Natural killer cell (primary cell): Measurements from ENCODE around the gene CREB1. TPM values are rescaled to one million over a fixed set of nuclear protein-coding genes. Genes with fewer than 3 reads are reported as not detected.
"Not testable (repeated sequence)": the region's sequence is repeated elsewhere in the genome, so short reads cannot be mapped to it uniquely, and the experiment has no call there.

Experiments
- ATAC-seq, 3 donors: fragments of 150-1000 bp in 2 of 3; fragments of 200-7000 bp in 1 of 3; cut with Tn5 transposase; 1 replicate in 1 of 3; 2 replicates in 2 of 3; pipeline ENCODE4 v1.10.0; 2021; ENCODE audit warnings: mild to moderate bottlenecking in 2 of 3, moderate library complexity in 2 of 3
- DNase-seq, 2 donors: peaks; one replicate each; pipeline versions ENCODE4 v3.0.0 to v3.0.0-alpha.2; 2013 to 2021; ENCODE audit warnings: mixed read lengths in 1 of 2
- H3K27ac ChIP-seq: one replicate; pipeline ENCODE4 v1.5.1; 2013; ENCODE audit warnings: mild to moderate bottlenecking, low read length
- H3K27me3 ChIP-seq: one replicate; pipeline ENCODE4 v1.6.1; 2013; ENCODE audit warnings: low read length; ENCODE audit not compliant: control insufficient read depth, insufficient read depth
- H3K36me3 ChIP-seq: one replicate; pipeline ENCODE4 v1.6.1; 2013; ENCODE audit warnings: low read length; ENCODE audit not compliant: control insufficient read depth, insufficient read depth
- H3K4me1 ChIP-seq: one replicate; pipeline ENCODE4 v1.6.1; 2013; ENCODE audit warnings: low read length; ENCODE audit not compliant: control insufficient read depth, insufficient read depth
- H3K4me3 ChIP-seq: one replicate; pipeline ENCODE4 v1.5.1; 2013; ENCODE audit warnings: low read length
- H3K9me3 ChIP-seq: one replicate; pipeline ENCODE4 v1.6.1; 2013; ENCODE audit warnings: low read length; ENCODE audit not compliant: control insufficient read depth, insufficient read depth
- H3K27ac Mint-ChIP-seq, 2 donors: one replicate each; pipeline ENCODE4 v1.8.0; 2022; ENCODE audit warnings: mild to moderate bottlenecking in 2 of 2, mixed read lengths in 2 of 2, moderate library complexity in 1 of 2
- H3K27me3 Mint-ChIP-seq, 2 donors: one replicate each; pipeline ENCODE4 v1.8.0; 2022; ENCODE audit warnings: low read depth in 2 of 2, mixed read lengths in 2 of 2
- H3K36me3 Mint-ChIP-seq: one replicate; pipeline ENCODE4 v1.8.0; 2022; ENCODE audit warnings: mixed read lengths
- H3K4me1 Mint-ChIP-seq, 2 donors: one replicate each; pipeline ENCODE4 v1.8.0; 2022; ENCODE audit warnings: mixed read lengths in 2 of 2
- H3K4me3 Mint-ChIP-seq: one replicate; pipeline ENCODE4 v1.8.0; 2022; ENCODE audit warnings: mild to moderate bottlenecking, moderate library complexity, mixed read lengths
- H3K9me3 Mint-ChIP-seq, 2 donors: one replicate each; pipeline ENCODE4 v1.8.0; 2022; ENCODE audit warnings: mixed read lengths in 2 of 2
- WGBS: methylation state at CpG from one replicate; pipeline ENCODE4 v1.1.7; 2013; ENCODE audit warnings: missing lambda C conversion rate; ENCODE audit not compliant: insufficient coverage; 5-methylcytosine and 5-hydroxymethylcytosine counted together
- intact Hi-C: fragments of 100-400 bp; cut with micrococcal nuclease; formaldehyde crosslinking; loops from one replicate; pipeline ENCODE4 v1.14.2; 2022
- total RNA-seq, 4 donors: library from RNA; stranded (reverse); fragments of 120-200 nt in 1 of 4; gene quantifications; one replicate each; pipeline versions ENCODE4 v1.2.3 to v1.2.4, GENCODE V29; 2013 to 2022
- TF ChIP-seq, protein P1 (sequence below): fragments of 200-600 bp; IDR thresholded peaks from one replicate; pipeline ENCODE4 v1.8.0; 2022; ENCODE audit warnings: antibody characterized with exemption

CREB1 gene
- total RNA-seq, 3 donors from 2014 or later (not counting 1 experiment from before 2014, with no cell fraction given): 88.1 to 107 (median 106) TPM

DNA sequence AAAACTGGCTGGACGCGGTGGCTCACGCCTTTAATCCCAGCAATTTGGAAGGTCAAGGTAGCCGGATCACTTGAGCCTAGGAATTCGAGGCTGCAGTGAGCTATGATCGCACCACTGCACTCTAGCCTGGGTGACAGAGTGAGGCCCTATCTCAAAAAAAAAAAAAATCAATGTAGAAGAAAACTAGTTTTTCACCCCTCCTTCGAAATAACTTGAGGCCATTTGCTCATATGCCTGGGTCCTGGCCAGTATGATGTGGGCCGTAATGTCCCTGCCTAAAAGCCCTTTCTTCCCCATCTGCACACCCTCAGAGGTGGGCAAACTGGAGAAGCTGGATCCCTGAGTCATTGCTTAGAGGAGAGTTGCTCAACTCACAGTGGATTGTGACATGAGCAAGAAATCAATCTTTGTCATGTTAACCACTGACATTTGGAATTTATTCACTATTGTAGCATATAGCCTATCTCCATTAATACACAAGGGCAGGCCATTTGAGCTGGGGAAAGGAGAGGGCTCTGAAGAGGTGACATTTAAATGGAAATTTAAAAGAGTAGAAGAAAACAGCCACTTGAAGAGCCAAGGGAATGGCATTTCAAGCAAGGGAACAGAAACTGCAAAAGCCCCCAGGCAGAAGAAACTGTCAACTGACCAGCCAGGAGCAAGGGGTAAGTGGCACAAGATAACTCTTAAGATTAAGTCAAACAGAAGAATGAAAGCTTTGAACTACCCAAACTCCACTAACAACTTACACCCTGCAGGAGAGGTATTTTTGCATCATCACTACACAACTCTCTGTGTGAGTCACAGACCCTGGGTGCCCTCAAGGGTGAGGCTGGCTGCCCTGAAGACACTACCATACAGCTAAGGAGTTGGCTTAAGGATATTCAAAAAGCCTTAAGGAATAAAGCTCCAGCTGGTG is 103.1 kb downstream of the CREB1 start:
- DNase-seq (no peak), ATAC-seq (peak in 1 of 3 donors; percentile 55)
- Histone ChIP-seq H3K27ac (peak overlapping the region; percentile 15), H3K4me1 (peaks cover 2% of the 10 kb centered on the region), H3K9me3 (no peaks in the 10 kb centered on the region), H3K4me3 (no peak overlapping the region), H3K36me3 (no peaks in the 10 kb centered on the region), H3K27me3 (no peaks in the 10 kb centered on the region)
- H3K4me3 Mint-ChIP-seq: no peak overlapping the region
- H3K9me3 Mint-ChIP-seq: no peaks in the 10 kb centered on the region
- no peak overlapping the region for H3K27ac Mint-ChIP-seq
- TF ChIP-seq, protein P1, sequence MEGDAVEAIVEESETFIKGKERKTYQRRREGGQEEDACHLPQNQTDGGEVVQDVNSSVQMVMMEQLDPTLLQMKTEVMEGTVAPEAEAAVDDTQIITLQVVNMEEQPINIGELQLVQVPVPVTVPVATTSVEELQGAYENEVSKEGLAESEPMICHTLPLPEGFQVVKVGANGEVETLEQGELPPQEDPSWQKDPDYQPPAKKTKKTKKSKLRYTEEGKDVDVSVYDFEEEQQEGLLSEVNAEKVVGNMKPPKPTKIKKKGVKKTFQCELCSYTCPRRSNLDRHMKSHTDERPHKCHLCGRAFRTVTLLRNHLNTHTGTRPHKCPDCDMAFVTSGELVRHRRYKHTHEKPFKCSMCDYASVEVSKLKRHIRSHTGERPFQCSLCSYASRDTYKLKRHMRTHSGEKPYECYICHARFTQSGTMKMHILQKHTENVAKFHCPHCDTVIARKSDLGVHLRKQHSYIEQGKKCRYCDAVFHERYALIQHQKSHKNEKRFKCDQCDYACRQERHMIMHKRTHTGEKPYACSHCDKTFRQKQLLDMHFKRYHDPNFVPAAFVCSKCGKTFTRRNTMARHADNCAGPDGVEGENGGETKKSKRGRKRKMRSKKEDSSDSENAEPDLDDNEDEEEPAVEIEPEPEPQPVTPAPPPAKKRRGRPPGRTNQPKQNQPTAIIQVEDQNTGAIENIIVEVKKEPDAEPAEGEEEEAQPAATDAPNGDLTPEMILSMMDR: no peak
- peaks cover under 1% of the 10 kb centered on the region in 2 donors for H3K4me1 Mint-ChIP-seq
- no peaks in the 10 kb centered on the region for H3K27me3 Mint-ChIP-seq
- intact Hi-C loops: no loop called here
- WGBS: 92% methylated on average over 8 of the region's 8 CpGs
- H3K36me3 Mint-ChIP-seq: no peaks in the 10 kb centered on the region

DNA sequence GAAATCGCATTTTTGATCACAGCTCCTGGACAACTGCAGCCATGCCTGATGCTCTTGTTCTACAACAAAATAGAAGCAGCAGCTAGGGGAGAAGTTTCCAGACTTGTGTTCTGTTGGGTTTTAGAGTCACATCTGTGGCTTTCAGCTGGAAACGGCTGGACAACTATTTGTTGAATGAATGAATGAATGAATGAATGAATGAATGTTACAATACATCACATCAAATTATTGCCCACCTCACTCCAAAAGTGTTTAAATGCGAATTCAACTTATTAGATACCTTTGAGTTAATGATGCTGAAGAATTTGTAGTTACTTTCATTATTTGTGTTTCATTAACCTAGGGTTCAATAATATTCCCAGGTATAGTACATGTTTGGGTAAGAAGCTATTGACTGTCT is 103.9 kb downstream of the CREB1 start:
- Histone ChIP-seq H3K4me1 (peaks cover 2% of the 10 kb centered on the region), H3K9me3 (no peaks in the 10 kb centered on the region), H3K27me3 (no peaks in the 10 kb centered on the region), H3K36me3 (no peaks in the 10 kb centered on the region), H3K4me3 (no peak overlapping the region), H3K27ac (no peak overlapping the region)
- WGBS: 96% methylated on average over 1 of the region's 3 CpGs
- TF ChIP-seq, protein P1: no peak
- H3K4me3 Mint-ChIP-seq: no peak overlapping the region
- no peaks in the 10 kb centered on the region for H3K4me1 Mint-ChIP-seq
- no peaks in the 10 kb centered on the region for H3K9me3 Mint-ChIP-seq
- intact Hi-C loops: no loop called here
- ATAC-seq: no peak
- no peak for DNase-seq
- H3K27ac Mint-ChIP-seq: no peak overlapping the region
- no peaks in the 10 kb centered on the region for H3K27me3 Mint-ChIP-seq
- no peaks in the 10 kb centered on the region for H3K36me3 Mint-ChIP-seq

DNA sequence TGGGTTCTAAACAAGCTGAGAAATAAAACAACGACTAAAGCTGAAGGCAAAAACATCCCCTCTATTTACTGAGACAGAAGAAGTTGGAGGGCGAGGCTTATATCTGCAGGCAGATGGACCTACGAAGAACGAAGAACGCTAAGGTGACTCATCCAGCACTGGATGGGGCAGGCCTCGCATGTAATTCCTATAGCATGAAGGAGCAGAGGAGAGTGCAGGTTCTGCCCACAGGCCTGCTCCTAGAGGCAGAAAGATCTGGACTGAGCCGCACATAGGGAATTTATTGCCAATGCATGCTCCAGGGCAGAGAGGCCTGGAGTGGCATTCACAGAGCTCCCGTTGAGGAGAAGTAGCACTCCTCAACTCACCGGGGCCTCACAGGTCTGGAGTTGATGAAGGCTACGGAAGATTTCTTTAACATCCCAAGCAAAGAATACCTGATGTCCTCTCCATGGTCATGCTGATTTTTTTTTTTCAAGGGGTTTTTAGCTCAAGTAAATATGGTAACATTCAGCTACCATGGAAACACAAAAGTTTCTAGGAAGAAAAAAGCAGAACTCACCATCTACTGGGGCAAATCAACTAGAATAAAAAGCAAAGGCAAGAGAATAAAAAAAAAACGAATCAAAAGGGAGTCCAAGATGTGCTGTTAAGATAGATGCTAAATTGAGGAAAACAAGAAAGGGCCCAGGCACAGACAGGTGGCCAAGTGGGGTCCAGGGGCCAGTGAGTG is 105.9 kb downstream of the CREB1 start:
- Mint-ChIP-seq H3K9me3 (no peaks in the 10 kb centered on the region), H3K27ac (no peak overlapping the region), H3K4me3 (no peak overlapping the region), H3K4me1 (no peaks in the 10 kb centered on the region), H3K36me3 (no peaks in the 10 kb centered on the region), H3K27me3 (no peaks in the 10 kb centered on the region)
- intact Hi-C loops: no loop called here
- TF ChIP-seq, protein P1: no peak
- Histone ChIP-seq H3K4me3 (no peak overlapping the region), H3K27ac (no peak overlapping the region), H3K9me3 (peaks cover 4% of the 10 kb centered on the region), H3K27me3 (no peaks in the 10 kb centered on the region), H3K4me1 (peaks cover 2% of the 10 kb centered on the region), H3K36me3 (no peaks in the 10 kb centered on the region)
- ATAC-seq (no peak), DNase-seq (no peak)
- 86% methylated on average over 11 of the region's 11 CpGs for WGBS

DNA sequence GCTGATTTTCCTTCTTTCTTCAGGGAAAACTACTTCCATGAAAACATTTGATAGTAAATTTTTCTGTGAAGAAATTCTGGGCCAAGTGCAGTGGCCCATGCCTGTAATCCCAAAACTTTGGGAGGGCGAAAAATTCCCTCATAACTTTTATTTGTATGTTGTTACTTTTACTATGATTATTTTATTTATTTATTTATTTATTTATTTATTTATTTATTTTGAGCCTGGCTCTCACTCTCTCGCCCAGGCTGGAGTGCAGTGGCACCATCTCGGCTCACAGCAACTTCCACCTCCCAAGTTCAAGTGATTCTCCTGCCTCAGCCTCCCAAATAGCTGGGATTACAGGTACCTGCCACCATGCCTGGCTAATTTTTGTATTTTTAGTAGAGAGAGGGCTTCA is 109.5 kb downstream of the CREB1 start:
- H3K36me3 Mint-ChIP-seq, intact Hi-C loops, H3K27ac ChIP-seq, H3K27me3 Mint-ChIP-seq, H3K4me1 Mint-ChIP-seq, H3K9me3 ChIP-seq, ATAC-seq, H3K27me3 ChIP-seq, H3K36me3 ChIP-seq, H3K4me3 Mint-ChIP-seq, H3K27ac Mint-ChIP-seq, H3K4me3 ChIP-seq, H3K9me3 Mint-ChIP-seq, H3K4me1 ChIP-seq, DNase-seq: not testable (repeated sequence)
- no CpG with 5 or more reads among the region's 3 CpGs for WGBS
